ENCODE data around the gene MYO5B. TPM values are rescaled to one million over a fixed set of nuclear protein-coding genes. Genes with fewer than 3 reads are reported as not detected.

MYO5B gene
- total and polyA plus RNA-seq, 2 donors (not counting 1 experiment from before 2014, with no cell fraction given), result 0.30 to 1.7 TPM

DNA sequence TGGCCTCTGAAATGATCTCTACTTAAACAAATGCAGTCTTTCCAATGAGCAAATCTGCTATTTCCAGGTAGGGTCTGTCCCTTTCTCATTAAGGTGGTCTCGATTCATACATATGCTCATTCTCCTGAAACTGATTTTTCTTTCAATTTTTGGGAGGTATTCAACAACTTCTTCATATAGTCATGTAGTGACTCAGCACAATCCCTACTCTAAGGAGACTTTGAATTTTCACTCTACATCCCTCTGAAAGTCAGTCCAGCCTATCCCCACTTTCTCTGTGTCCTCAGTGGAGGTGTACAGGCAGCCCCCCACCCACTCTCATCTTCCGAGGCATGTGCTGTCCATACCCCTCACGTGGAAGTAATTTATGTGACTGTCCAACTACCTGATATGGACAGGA lies 281.7 kb downstream of the MYO5B start:
- Mint-ChIP-seq H3K4me1 (peaks cover 5% of the 10 kb centered on the region), H3K4me3 (no peak overlapping the region), H3K27ac (no peak overlapping the region), H3K9me3 (ENCODE audit: insufficient read depth) (peaks cover 4% of the 10 kb centered on the region), H3K27me3 (peaks cover 10% of the 10 kb centered on the region)
- Histone ChIP-seq H3K36me3 (replicated peaks in 1 of 2; ENCODE audit: control extremely low read depth in 1 of 2, control insufficient read depth in 1 of 2, extremely low read depth in 1 of 2, insufficient read depth in 2 of 2, low read length in 1 of 2) (no peaks in the 10 kb centered on the region), H4K20me1 (ENCODE audit: control insufficient read depth, insufficient read depth, low read length, poor library complexity, severe bottlenecking) (no peaks in the 10 kb centered on the region), H3K9me3 (ENCODE audit: control extremely low read depth in 1 of 3, control insufficient read depth in 2 of 3, insufficient read depth in 1 of 3, low read length in 2 of 3) (peaks cover 0 to 7% (median 0%) of the 10 kb centered on the region in 3 donors), H3K4me1 (ENCODE audit: control insufficient read depth in 2 of 2, insufficient read depth in 2 of 2, low read length in 2 of 2) (peaks cover 0 to 4% of the 10 kb centered on the region in 2 donors), H3K27ac (ENCODE audit: low read length in 2 of 2) (no peak overlapping the region), H3K9ac (ENCODE audit: low read length) (no peak overlapping the region), H3K79me2 (ENCODE audit: control insufficient read depth, insufficient read depth, low read length) (no peaks in the 10 kb centered on the region), H3K4me2 (replicated peaks; ENCODE audit: low read depth, low read length, poor library complexity, severe bottlenecking) (no peak overlapping the region), H3K4me3 (ENCODE audit: control extremely low read depth in 1 of 5, extremely low read depth in 1 of 5, insufficient read depth in 1 of 5, low read depth in 2 of 5, low read length in 4 of 5) (no peak overlapping the region), H3K27me3 (replicated peaks in 1 of 4; ENCODE audit: control extremely low read depth in 1 of 4, control insufficient read depth in 3 of 4, insufficient read depth in 4 of 4, low read length in 3 of 4) (peaks cover 0 to 5% (median 0%) of the 10 kb centered on the region in 4 experiments), H2AFZ (ENCODE audit: insufficient read depth, low read depth, low read length, poor library complexity, severe bottlenecking) (no peak overlapping the region)
- TF ChIP-seq EZH2 (IDR thresholded peaks at IDR 0.05; ENCODE audit: borderline replicate concordance, insufficient read depth, low read depth, low read length, poor library complexity, severe bottlenecking), result no peak
- TF ChIP-seq, protein P1, sequence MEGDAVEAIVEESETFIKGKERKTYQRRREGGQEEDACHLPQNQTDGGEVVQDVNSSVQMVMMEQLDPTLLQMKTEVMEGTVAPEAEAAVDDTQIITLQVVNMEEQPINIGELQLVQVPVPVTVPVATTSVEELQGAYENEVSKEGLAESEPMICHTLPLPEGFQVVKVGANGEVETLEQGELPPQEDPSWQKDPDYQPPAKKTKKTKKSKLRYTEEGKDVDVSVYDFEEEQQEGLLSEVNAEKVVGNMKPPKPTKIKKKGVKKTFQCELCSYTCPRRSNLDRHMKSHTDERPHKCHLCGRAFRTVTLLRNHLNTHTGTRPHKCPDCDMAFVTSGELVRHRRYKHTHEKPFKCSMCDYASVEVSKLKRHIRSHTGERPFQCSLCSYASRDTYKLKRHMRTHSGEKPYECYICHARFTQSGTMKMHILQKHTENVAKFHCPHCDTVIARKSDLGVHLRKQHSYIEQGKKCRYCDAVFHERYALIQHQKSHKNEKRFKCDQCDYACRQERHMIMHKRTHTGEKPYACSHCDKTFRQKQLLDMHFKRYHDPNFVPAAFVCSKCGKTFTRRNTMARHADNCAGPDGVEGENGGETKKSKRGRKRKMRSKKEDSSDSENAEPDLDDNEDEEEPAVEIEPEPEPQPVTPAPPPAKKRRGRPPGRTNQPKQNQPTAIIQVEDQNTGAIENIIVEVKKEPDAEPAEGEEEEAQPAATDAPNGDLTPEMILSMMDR (IDR thresholded peaks at IDR 0.05), result no peak
- ATAC-seq (ENCODE audit: low read depth) (no peak), DNase-seq (no peak)
- ChIA-PET POLR2A (no interaction called here), CTCF (no interaction called here)
- WGBS (ENCODE audit: insufficient coverage), result no CpG with 5 or more reads among the region's 3 CpGs
- intact Hi-C loops (cut with micrococcal nuclease), result no loop called here

DNA sequence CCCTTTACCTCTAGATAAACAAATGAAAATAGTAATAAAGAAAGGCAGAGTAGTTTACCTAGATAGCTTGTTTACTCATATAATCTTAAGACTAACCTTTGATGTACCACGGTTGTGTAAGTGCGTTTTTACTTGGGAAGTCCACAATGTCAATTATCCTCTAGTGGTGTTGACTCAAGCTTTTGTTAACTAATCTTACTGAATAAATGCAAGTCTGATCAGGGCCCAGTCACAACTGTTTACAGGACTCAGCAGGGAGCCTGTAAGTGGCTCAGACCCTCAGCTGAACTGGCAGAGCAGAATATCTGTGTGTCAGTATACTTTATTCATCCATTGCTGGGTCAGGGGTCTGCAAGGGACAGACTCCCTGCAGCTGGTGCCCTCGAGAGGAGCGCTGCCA lies 283.5 kb downstream of the MYO5B start:
- H3K4me3 ChIP-seq (ENCODE audit: control extremely low read depth in 1 of 5, extremely low read depth in 1 of 5, insufficient read depth in 1 of 5, low read depth in 2 of 5, low read length in 4 of 5), result no peak overlapping the region
- Mint-ChIP-seq H3K4me1 (peaks cover 5% of the 10 kb centered on the region), H3K4me3 (no peak overlapping the region), H3K27ac (no peak overlapping the region), H3K9me3 (ENCODE audit: insufficient read depth) (peaks cover 4% of the 10 kb centered on the region), H3K27me3 (peaks cover 8% of the 10 kb centered on the region)
- POLR2A ChIA-PET, result no interaction called here
- no peak for TF ChIP-seq EZH2 (IDR thresholded peaks at IDR 0.05; ENCODE audit: borderline replicate concordance, insufficient read depth, low read depth, low read length, poor library complexity, severe bottlenecking)
- TF ChIP-seq, protein P1 (IDR thresholded peaks at IDR 0.05), result no peak
- H3K4me1 ChIP-seq (ENCODE audit: control insufficient read depth in 2 of 2, insufficient read depth in 2 of 2, low read length in 2 of 2), result peaks cover 0 to 4% of the 10 kb centered on the region in 2 donors
- H3K9me3 ChIP-seq (ENCODE audit: control extremely low read depth in 1 of 3, control insufficient read depth in 2 of 3, insufficient read depth in 1 of 3, low read length in 2 of 3), result peaks cover 0 to 7% (median 0%) of the 10 kb centered on the region in 3 donors
- H3K4me2 ChIP-seq (replicated peaks; ENCODE audit: low read depth, low read length, poor library complexity, severe bottlenecking), result no peak overlapping the region
- no peak for ATAC-seq (ENCODE audit: low read depth)
- 94% methylated on average over 3 of the region's 4 CpGs for WGBS (ENCODE audit: insufficient coverage)
- no peak overlapping the region for H3K27ac ChIP-seq (ENCODE audit: low read length in 2 of 2)
- H3K79me2 ChIP-seq (ENCODE audit: control insufficient read depth, insufficient read depth, low read length), result no peaks in the 10 kb centered on the region
- no peak overlapping the region for H2AFZ ChIP-seq (ENCODE audit: insufficient read depth, low read depth, low read length, poor library complexity, severe bottlenecking)
- no peaks in the 10 kb centered on the region for H3K27me3 ChIP-seq (replicated peaks in 1 of 4; ENCODE audit: control extremely low read depth in 1 of 4, control insufficient read depth in 3 of 4, insufficient read depth in 4 of 4, low read length in 3 of 4)
- intact Hi-C loops (cut with micrococcal nuclease), result no loop called here
- no peaks in the 10 kb centered on the region for H3K36me3 ChIP-seq (replicated peaks in 1 of 2; ENCODE audit: control extremely low read depth in 1 of 2, control insufficient read depth in 1 of 2, extremely low read depth in 1 of 2, insufficient read depth in 2 of 2, low read length in 1 of 2)
- H4K20me1 ChIP-seq (ENCODE audit: control insufficient read depth, insufficient read depth, low read length, poor library complexity, severe bottlenecking), result no peaks in the 10 kb centered on the region
- no peak overlapping the region for H3K9ac ChIP-seq (ENCODE audit: low read length)
- CTCF ChIA-PET, result no interaction called here
- DNase-seq, result no peak

Data from B cell (primary cell).